GM21576 (cell line): Measurements from ENCODE around the gene TCF20.

ENCODE experiments used
- ATAC-seq: cut with Tn5 transposase; IDR thresholded peaks from one replicate; pipeline ENCODE4 v1.9.1; 2021; ENCODE audit warnings: mild to moderate bottlenecking, moderate library complexity; ENCODE audit not compliant: unreplicated experiment

Gene TCF20

DNA sequence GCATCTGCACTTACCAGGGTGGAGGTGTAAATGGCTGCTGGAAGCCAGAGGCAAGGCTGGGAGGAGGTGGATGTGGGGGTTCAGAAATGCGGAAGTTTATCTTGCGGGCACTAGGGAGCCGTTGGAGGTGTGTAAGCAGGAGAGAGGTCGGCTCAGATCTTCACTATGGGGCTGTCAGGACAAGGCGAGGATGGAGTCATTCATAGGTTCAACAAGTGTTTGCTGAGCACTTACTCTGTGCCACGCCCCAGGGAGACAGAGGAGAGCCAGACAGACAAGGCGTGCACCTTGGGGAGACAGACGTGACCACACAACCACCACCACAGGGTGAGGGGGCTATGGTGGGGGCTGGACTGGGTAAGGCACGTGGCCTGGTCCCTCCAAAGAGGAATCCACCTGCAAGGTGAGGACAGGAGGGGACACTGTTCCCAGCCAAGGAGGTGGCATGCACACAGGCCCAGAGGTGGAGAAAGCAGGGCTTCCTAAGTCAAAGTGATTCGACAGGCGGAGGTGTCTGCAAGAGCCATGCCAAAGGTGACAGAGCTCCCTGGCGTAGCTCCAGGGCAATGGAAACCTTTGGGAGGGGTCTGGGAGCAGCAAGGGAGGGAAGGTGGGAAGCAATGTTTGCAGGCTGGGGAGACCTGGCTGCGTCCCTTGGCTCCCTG lies 30.8 kb upstream of the TCF20 start:
- no peak for ATAC-seq

GRCh38 chr22:42300259-42301076 lies 30.0 kb upstream of the TCF20 start:
- ATAC-seq, result no peak

DNA sequence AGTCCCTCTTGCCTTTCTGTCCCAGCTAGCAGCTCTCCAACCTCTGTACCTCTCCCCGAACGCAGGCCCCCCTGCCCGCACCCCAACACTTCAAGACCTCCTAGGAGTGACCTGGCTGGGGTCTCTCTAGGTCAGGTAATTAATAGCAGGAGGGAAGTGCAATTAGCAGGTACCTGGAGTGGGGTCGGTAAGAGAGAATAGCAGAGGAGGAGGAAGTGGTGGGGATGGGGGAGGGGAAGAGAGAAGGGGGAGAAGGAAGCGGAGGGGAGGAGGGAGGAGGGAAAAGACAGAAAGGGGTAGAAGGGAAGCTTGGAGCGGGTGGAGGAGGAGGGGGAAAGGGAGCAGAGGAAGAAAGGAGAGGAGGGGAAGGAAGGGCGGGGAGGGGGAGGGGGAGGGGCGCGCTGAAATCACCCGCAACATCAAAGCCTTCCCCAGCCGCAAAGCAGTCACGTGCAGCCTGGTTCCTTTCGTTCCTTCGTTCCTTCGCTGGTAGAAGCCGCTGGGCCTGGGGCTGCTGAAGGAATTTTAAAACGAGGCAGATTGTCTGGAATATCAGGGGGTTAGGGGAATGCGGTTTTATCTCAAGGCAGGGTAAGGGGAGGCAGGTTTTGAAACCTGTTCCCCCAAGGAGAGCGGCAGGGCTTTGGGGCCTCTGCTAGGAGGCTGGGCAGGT lies 29.3 kb upstream of the TCF20 start:
- no peak for ATAC-seq

GRCh38 chr22:42298746-42299145 lies 28.3 kb upstream of the TCF20 start:
- ATAC-seq, result no peak

- no peak for ATAC-seq
Observed at GRCh38 chr22:42297778-42298177, 27.3 kb upstream of the TCF20 start.

GRCh38 chr22:42296883-42297282 lies 26.4 kb upstream of the TCF20 start:
- no peak for ATAC-seq

GRCh38 chr22:42296381-42296853 lies 26.0 kb upstream of the TCF20 start:
- no peak for ATAC-seq

- ATAC-seq, result no peak
Observed at GRCh38 chr22:42294034-42294985, 23.9 kb upstream of the TCF20 start.

DNA sequence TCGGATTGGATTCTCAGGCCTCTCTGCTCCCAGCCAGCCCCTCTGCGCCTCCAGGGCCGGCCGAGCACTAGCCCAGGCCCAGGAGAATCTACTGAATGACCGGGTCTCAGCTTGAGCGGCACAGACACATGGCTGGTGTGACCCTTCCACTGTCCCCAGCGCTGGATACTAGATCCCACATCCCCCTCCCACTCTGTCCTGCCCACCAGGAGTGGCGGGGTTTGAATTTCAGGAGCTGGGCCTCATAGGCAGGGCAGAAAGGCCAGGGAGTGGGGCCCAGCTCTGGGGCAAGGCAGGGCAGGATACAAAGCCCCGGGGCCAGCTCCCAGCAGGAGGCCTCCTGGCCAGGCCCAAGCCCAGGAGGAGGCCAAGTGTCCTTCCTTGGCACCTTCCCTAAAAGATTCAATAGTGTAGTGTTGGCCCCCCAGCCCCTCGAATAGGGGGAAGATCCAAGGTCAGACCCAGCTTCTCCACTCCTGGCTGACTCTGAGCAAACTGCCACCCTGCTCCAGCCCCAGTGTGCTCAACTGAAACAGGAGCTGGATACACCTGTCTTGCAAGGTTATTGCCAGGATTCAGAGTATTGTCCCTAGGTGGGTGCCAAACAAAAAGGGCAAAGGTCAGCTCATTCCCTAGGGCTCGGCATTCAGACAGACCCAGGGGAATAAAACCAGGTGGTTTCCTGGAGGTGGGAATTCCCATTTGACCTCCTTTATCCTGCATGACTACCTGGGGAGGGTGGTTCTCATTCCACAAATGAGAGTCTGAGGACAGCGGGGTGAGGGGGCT lies 22.5 kb upstream of the TCF20 start:
- no peak for ATAC-seq

- ATAC-seq, result no peak
Observed at GRCh38 chr22:42291287-42291686, 20.8 kb upstream of the TCF20 start.

- ATAC-seq, result no peak
Observed at GRCh38 chr22:42289671-42290541, 19.5 kb upstream of the TCF20 start.

- ATAC-seq, result no peak
Observed at GRCh38 chr22:42288791-42289190, 18.3 kb upstream of the TCF20 start.

GRCh38 chr22:42287174-42287890 lies 16.9 kb upstream of the TCF20 start:
- ATAC-seq, result no peak

- ATAC-seq, result no peak
Observed at GRCh38 chr22:42286205-42286604, 15.8 kb upstream of the TCF20 start.

DNA sequence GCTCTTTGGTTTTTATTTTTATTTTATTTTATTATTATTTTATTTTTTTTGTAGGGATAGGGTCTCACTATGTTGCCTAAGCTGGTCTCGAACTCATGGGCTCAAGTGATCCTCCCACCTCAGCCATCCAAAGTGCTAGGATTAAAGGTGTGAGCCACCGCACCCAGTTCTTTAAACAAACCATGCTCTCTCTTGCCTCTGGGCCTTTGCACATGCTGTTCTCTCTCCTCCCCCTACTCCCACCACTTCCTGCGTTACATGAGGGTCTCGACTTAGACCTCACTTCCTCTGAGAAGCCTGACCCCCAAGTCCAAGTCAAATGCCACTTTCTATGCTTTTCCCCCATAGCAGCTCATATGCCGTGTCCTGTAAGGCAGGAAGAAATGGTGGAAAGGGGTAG lies 15.2 kb upstream of the TCF20 start:
- no peak for ATAC-seq

- ATAC-seq, result no peak
Observed at GRCh38 chr22:42284643-42285181, 14.3 kb upstream of the TCF20 start.

DNA sequence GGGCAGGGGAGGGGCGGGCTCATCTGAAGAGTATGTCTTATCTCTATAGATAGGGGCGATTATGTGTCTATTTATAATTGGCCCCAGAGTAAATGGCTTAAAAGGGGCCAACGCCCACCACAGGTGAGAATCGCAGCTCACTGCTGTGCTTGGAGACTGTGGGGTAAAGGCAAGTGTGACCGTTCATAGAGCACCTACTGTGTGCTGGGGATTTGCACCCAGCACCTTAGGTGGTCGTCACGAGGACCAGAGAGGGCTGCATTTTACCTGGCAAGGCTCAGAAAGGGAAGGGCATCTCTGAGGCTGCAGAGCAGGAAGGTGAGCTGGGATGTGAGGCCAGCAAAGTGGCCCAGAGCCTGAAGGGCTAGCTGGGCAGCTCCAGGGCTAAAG lies 13.7 kb upstream of the TCF20 start:
- ATAC-seq, result no peak
